ENCODE data around the gene PGM2L1.

The PGM2L1 gene

GRCh38 chr11:74288161-74288560 is 110.1 kb downstream of the PGM2L1 start:
- no peak for DNase-seq

GRCh38 chr11:74284466-74284865 is 113.8 kb downstream of the PGM2L1 start:
- DNase-seq = no peak

DNA sequence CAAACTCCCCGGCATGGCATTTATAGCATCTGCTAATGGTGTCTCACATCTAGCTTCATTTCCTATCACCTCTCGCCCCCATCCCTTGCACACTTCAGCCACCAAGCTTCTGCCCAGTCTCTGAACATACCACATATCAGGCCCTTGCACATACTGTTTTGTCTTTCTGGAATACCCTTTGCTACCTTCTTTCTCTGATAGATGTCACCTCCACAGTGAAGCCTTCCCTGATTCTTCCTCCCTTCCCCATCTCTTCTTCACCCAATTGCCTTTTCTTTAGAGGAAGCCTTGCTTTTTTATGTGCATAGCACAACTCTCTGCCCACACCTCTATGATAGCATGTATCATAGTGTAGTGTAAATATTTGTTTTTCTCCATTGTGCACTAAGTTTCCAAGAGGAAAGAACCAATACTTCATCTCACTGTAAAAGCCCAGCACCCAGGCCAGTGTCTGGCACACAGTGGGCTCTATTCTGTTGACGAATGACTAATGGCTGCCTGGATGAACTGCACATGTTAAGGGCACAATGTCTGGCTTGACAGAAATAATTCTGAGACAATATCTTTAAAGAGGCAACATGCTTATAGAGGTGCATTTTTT is 114.6 kb downstream of the PGM2L1 start:
- no peak for DNase-seq

- DNase-seq = no peak
These were observed 115.3 kb downstream of the PGM2L1 start for GRCh38 chr11:74282914-74283371.

DNA sequence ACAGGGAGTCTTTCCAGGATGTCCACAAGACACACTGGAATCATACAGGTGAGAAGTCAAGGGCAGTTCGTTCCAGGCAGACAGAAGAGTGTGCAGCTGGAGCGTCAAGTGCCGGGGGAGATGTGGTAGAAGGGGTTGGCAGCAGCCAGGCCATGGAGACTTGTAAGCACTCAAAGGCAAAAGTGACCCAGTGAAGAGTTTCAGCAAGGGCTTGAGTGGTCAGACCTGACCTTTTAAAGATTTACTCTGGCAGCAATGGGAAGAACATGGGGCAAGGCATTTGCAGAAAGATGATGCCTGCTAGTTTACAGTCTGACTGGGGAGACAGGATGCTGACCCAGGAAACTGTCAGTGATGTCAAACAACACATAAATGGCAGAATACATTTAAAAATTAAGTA is 115.8 kb downstream of the PGM2L1 start:
- DNase-seq = no peak

GRCh38 chr11:74280494-74280893 is 117.7 kb downstream of the PGM2L1 start:
- no peak for DNase-seq
